H1 (cell line): ENCODE measurements around the gene ABHD16A. TPM values are rescaled to one million over a fixed set of nuclear protein-coding genes. Genes with fewer than 3 reads are reported as not detected.

Experiments used
- CTCF ChIA-PET: fragments of 300-600 bp; sonication (Branson Sonifier 250); formaldehyde crosslinking; loops from one replicate; lab custom pipeline; 2021; ENCODE audit not compliant: partially characterized antibody; lab: Charles Lee
- POLR2A ChIA-PET: fragments of 300-600 bp; sonication (Branson Sonifier 250); formaldehyde crosslinking; loops from one replicate; lab custom pipeline; 2021; ENCODE audit warnings: inconsistent platforms; ENCODE audit not compliant: partially characterized antibody; lab: Charles Lee
- DNase-seq, 2 experiments: peaks; one replicate each; pipeline versions ENCODE4 v3.0.0 to v3.0.0-alpha.2; 2010 to 2022; ENCODE audit warnings: low spot score in 2 of 2, low read depth in 1 of 2, mixed read lengths in 1 of 2
- FAIRE-seq: peaks from 2 replicates; lab custom pipeline; 2011; peaks lifted over from hg19 to GRCh38; lab: Jason Lieb, UNC
- H2AFZ ChIP-seq: 2 replicates; pipeline ENCODE4 v1.8.1; 2012; ENCODE audit warnings: low read length, inconsistent platforms
- H2AK5ac ChIP-seq: 2 replicates; pipeline ENCODE4 v1.6.1; 2013; ENCODE audit warnings: low read depth, low read length
- H2BK120ac ChIP-seq: replicated peaks from 2 replicates; pipeline ENCODE3; 2013; ENCODE audit warnings: low read depth, low read length, inconsistent platforms
- H2BK12ac ChIP-seq: 2 replicates; pipeline ENCODE4 v1.6.1; 2013; ENCODE audit warnings: low read depth, low read length
- H2BK15ac ChIP-seq: 2 replicates; pipeline ENCODE4 v1.6.1; 2013; ENCODE audit warnings: low read length
- H2BK20ac ChIP-seq: 2 replicates; pipeline ENCODE4 v1.6.1; 2013; ENCODE audit warnings: low read length
- H2BK5ac ChIP-seq: 2 replicates; pipeline ENCODE4 v1.6.1; 2013; ENCODE audit warnings: low read depth, low read length
- H3K14ac ChIP-seq: 2 replicates; pipeline ENCODE4 v1.6.1; 2013; ENCODE audit warnings: inconsistent platforms; ENCODE audit not compliant: insufficient read length
- H3K18ac ChIP-seq: 2 replicates; pipeline ENCODE4 v1.6.1; 2013; ENCODE audit warnings: low read length; ENCODE audit errors: extremely low read depth
- H3K23ac ChIP-seq: 2 replicates; pipeline ENCODE4 v1.6.1; 2013; ENCODE audit warnings: inconsistent platforms; ENCODE audit not compliant: insufficient read length
- H3K23me2 ChIP-seq: 2 replicates; pipeline ENCODE4 v1.6.1; 2013; ENCODE audit warnings: low read depth, low read length
- H3K27ac ChIP-seq: 2 replicates; pipeline ENCODE4 v1.6.1; 2011; ENCODE audit warnings: low read depth, low read length, inconsistent platforms
- H3K27me3 ChIP-seq, 4 experiments: replicated peaks in 1 of 4; 1 replicate in 1 of 4; 2 replicates in 3 of 4; pipeline versions ENCODE4 v1.6.1 to v1.8.1; 2011 to 2013; ENCODE audit warnings: low read length in 3 of 4, mild to moderate bottlenecking in 3 of 4, inconsistent platforms in 2 of 4, mixed read lengths in 2 of 4, moderate library complexity in 1 of 4; ENCODE audit not compliant: control insufficient read depth in 3 of 4, insufficient read depth in 3 of 4; ENCODE audit errors: extremely low read depth in 1 of 4
- H3K36me3 ChIP-seq, 4 experiments: 2 replicates each; pipeline versions ENCODE4 v1.6.1 to v1.8.1; 2011 to 2013; ENCODE audit warnings: mild to moderate bottlenecking in 4 of 4, low read length in 3 of 4, moderate library complexity in 2 of 4, control low read depth in 1 of 4, inconsistent platforms in 1 of 4; ENCODE audit not compliant: insufficient read depth in 4 of 4, control insufficient read depth in 2 of 4
- H3K4ac ChIP-seq: replicated peaks from 2 replicates; pipeline ENCODE3; 2013; ENCODE audit warnings: low read length, low read depth, mixed read lengths, inconsistent platforms; ENCODE audit not compliant: insufficient read length
- H3K4me1 ChIP-seq, 4 experiments: replicated peaks in 1 of 4; 1 replicate in 1 of 4; 2 replicates in 3 of 4; pipeline versions ENCODE4 v1.6.1 to v1.8.1; 2011 to 2013; ENCODE audit warnings: low read length in 3 of 4, inconsistent platforms in 2 of 4, mixed read lengths in 1 of 4; ENCODE audit not compliant: insufficient read depth in 4 of 4, control insufficient read depth in 3 of 4
- H3K4me2 ChIP-seq, 2 experiments: 2 replicates each; pipeline versions ENCODE4 v1.6.1 to v1.8.1; 2011 to 2013; ENCODE audit warnings: low read depth in 2 of 2, low read length in 2 of 2, control low read depth in 1 of 2, inconsistent platforms in 1 of 2, mild to moderate bottlenecking in 1 of 2; ENCODE audit not compliant: insufficient read depth in 1 of 2
- H3K4me3 ChIP-seq, 4 experiments: fragments of 200-600, 300-600 bp in 1 of 4; sonication (generic), shearing (Covaris generic), sonication (Bioruptor Twin) in 1 of 4; 2 replicates each; pipeline versions ENCODE4 v1.5.1 to v1.8.1; 2011 to 2016; ENCODE audit warnings: low read length in 4 of 4, low read depth in 3 of 4, control low read depth in 2 of 4, inconsistent platforms in 2 of 4, mild to moderate bottlenecking in 2 of 4, mixed read lengths in 1 of 4, moderate library complexity in 1 of 4; ENCODE audit not compliant: insufficient read depth in 2 of 4; ENCODE audit errors: extremely low read depth in 1 of 4
- H3K56ac ChIP-seq: replicated peaks from 2 replicates; pipeline ENCODE3; 2013; ENCODE audit warnings: low read depth, mild to moderate bottlenecking, mixed read lengths, low read length, inconsistent platforms; ENCODE audit not compliant: insufficient read length
- H3K79me1 ChIP-seq: 2 replicates; pipeline ENCODE4 v1.6.1; 2013; ENCODE audit warnings: low read depth, low read length, control low read depth
- H3K79me2 ChIP-seq, 2 experiments: 2 replicates each; pipeline versions ENCODE4 v1.6.1 to v1.8.1; 2012 to 2013; ENCODE audit warnings: low read length in 2 of 2, mild to moderate bottlenecking in 2 of 2, inconsistent platforms in 1 of 2; ENCODE audit not compliant: insufficient read depth in 2 of 2, control insufficient read depth in 1 of 2
- H3K9ac ChIP-seq, 4 experiments: replicated peaks in 1 of 4; 1 replicate in 1 of 4; 2 replicates in 3 of 4; pipeline versions ENCODE4 v1.6.1 to v1.8.1; 2011 to 2013; ENCODE audit warnings: low read depth in 3 of 4, low read length in 3 of 4, control low read depth in 2 of 4, mild to moderate bottlenecking in 2 of 4, moderate library complexity in 2 of 4, inconsistent platforms in 1 of 4; ENCODE audit errors: extremely low read depth in 1 of 4
- H3K9me3 ChIP-seq, 2 experiments: 2 replicates each; pipeline versions ENCODE4 v1.6.1 to v1.8.1; 2012 to 2013; ENCODE audit warnings: mild to moderate bottlenecking in 2 of 2, moderate library complexity in 2 of 2, control low read depth in 1 of 2, inconsistent platforms in 1 of 2, low read depth in 1 of 2, low read length in 1 of 2, mixed read lengths in 1 of 2; ENCODE audit not compliant: insufficient read depth in 2 of 2
- H4K20me1 ChIP-seq, 2 experiments: replicated peaks in 1 of 2; 2 replicates each; pipeline versions ENCODE3 to v1.8.1; 2011 to 2013; ENCODE audit warnings: inconsistent platforms in 2 of 2, low read length in 2 of 2, mild to moderate bottlenecking in 1 of 2; ENCODE audit not compliant: insufficient read depth in 2 of 2, control insufficient read depth in 1 of 2
- H4K5ac ChIP-seq: 2 replicates; pipeline ENCODE4 v1.6.1; 2013; ENCODE audit warnings: low read length, low read depth, mixed read lengths, inconsistent platforms; ENCODE audit not compliant: insufficient read length
- H4K8ac ChIP-seq: 2 replicates; pipeline ENCODE4 v1.8.0; 2013; ENCODE audit warnings: mild to moderate bottlenecking, moderate library complexity, low read length, inconsistent platforms; ENCODE audit not compliant: insufficient read depth; ENCODE audit errors: extremely low read depth
- H4K91ac ChIP-seq: replicated peaks from 2 replicates; pipeline ENCODE3; 2013; ENCODE audit warnings: low read length, mixed read lengths, inconsistent platforms; ENCODE audit not compliant: insufficient read length
- EP300 ChIP-seq, 2 experiments: IDR thresholded peaks; 1 replicate in 1 of 2; 2 replicates in 1 of 2; pipeline ENCODE4 v1.6.1; 2011 to 2012; ENCODE audit warnings: low read depth in 2 of 2, low read length in 2 of 2, mild to moderate bottlenecking in 2 of 2, borderline replicate concordance in 1 of 2, inconsistent platforms in 1 of 2, moderate library complexity in 1 of 2
- EZH2 ChIP-seq: fragments of 200-600 bp; sonication (generic); IDR thresholded peaks from 2 replicates; pipeline ENCODE4 v1.7.1; 2012; ENCODE audit warnings: low read depth, mild to moderate bottlenecking, moderate library complexity, low read length, inconsistent platforms; ENCODE audit not compliant: severe bottlenecking
- GTF2F1 ChIP-seq: IDR thresholded peaks from 2 replicates; pipeline ENCODE4 v1.6.1; 2012; ENCODE audit warnings: low read depth, low read length, improper control_type of control experiment, borderline replicate concordance
- JUN ChIP-seq: IDR thresholded peaks from 2 replicates; pipeline ENCODE4 v1.6.1; 2011; ENCODE audit warnings: low read depth, mild to moderate bottlenecking, improper control_type of control experiment, low read length
- JUND ChIP-seq: IDR thresholded peaks from 2 replicates; pipeline ENCODE4 v1.6.1; 2011; ENCODE audit warnings: mild to moderate bottlenecking, improper control_type of control experiment, low read length
- NANOG ChIP-seq: IDR thresholded peaks from 2 replicates; pipeline ENCODE4 v1.6.1; 2011; ENCODE audit warnings: low read length, low read depth, mild to moderate bottlenecking, inconsistent platforms; ENCODE audit not compliant: insufficient read depth, poor library complexity, severe bottlenecking
- NRF1 ChIP-seq: IDR thresholded peaks from 2 replicates; pipeline ENCODE4 v1.6.1; 2011; ENCODE audit warnings: mild to moderate bottlenecking, low read depth, low read length, improper control_type of control experiment
- SUZ12 ChIP-seq: fragments of 200-600 bp; sonication (generic); IDR thresholded peaks from 2 replicates; pipeline ENCODE4 v1.6.1; 2012; ENCODE audit warnings: mild to moderate bottlenecking, inconsistent platforms, low read length, moderate library complexity, mixed read lengths
- TAF1 ChIP-seq: IDR thresholded peaks from 2 replicates; pipeline ENCODE4 v1.6.1; 2011; ENCODE audit warnings: mild to moderate bottlenecking, low read depth, low read length
- TAF7 ChIP-seq: optimal IDR thresholded peaks from 2 replicates; pipeline ENCODE3; 2011; ENCODE audit warnings: low read depth, mild to moderate bottlenecking, inconsistent platforms, low read length, moderate library complexity, borderline replicate concordance
- WGBS, 2 experiments: shearing (Covaris generic) in 1 of 2; methylation state at CpG; one replicate each; pipeline versions ENCODE4 v1.1.6 to v1.1.7; 2013 to 2015; ENCODE audit warnings: low lambda C conversion rate in 2 of 2, mixed read lengths in 2 of 2, inconsistent platforms in 1 of 2, low coverage in 1 of 2, missing lambda C conversion rate in 1 of 2; ENCODE audit not compliant: insufficient replicate concordance in 2 of 2, insufficient coverage in 1 of 2, insufficient read length in 1 of 2; ENCODE audit errors: extremely low coverage in 1 of 2, missing lambda C conversion rate in 1 of 2; 5-methylcytosine and 5-hydroxymethylcytosine counted together
- polyA plus RNA-seq, 7 experiments: library from polyadenylated mRNA; depleted of rRNA in 3 of 7; stranded (reverse) in 5 of 7; unstranded in 2 of 7; fragments of >200 nt in 5 of 7; fragments of 200-250 nt in 2 of 7; gene quantifications; 1 replicate in 5 of 7; 2 replicates in 1 of 7; 4 replicates in 1 of 7; pipeline versions ENCODE4 v1.2.1 to v1.2.3, GENCODE V29; 2011 to 2013; ENCODE audit warnings: missing spikeins in 2 of 7, mixed read lengths in 2 of 7
- total RNA-seq: library from RNA; stranded (reverse); fragmentation: NEBNext Ultra II Directional; extraction: Animal tissue kit (Norgen Biotek cat#: 25700); gene quantifications from 2 replicates; pipeline ENCODE4 v1.2.1, GENCODE V29; 2021

Gene ABHD16A
- total and polyA plus RNA-seq, 2 of the 8 experiments (the other 6 are each of a cell fraction or from before 2014, with no cell fraction given) = 32.9 to 40.2 TPM

- Histone ChIP-seq H4K91ac (no peak overlapping the region), H3K9ac (no peak overlapping the region), H3K4me3 (no peak overlapping the region), H3K23me2 (peaks cover 2% of the 10 kb centered on the region; the same call in 1 of the 2 replicates), H3K18ac (no peak overlapping the region), H3K4me1 (peaks cover 2 to 13% (median 7%) of the 10 kb centered on the region in 4 experiments), H3K79me1 (0 out of 2 replicates have a peak, but pooled peaks cover 3% of the 10 kb centered on the region), H2BK20ac (no peak overlapping the region), H3K14ac (no peak overlapping the region), H3K4me2 (no peak overlapping the region), H3K9me3 (no peaks in the 10 kb centered on the region), H2AK5ac (no peak overlapping the region), H2BK15ac (no peak overlapping the region), H3K4ac (no peak overlapping the region), H4K20me1 (peaks cover 0 to 1% of the 10 kb centered on the region in 2 experiments), H3K27ac (no peak overlapping the region), H3K23ac (no peak overlapping the region), H4K8ac (no peak overlapping the region), H2AFZ (no peak overlapping the region), H3K56ac (no peak overlapping the region), H4K5ac (no peak overlapping the region), H3K36me3 (peaks cover under 1 to 22% (median 19%) of the 10 kb centered on the region in 4 experiments; a peak in 7 of 8 replicates), H2BK12ac (no peak overlapping the region), H3K27me3 (no peaks in the 10 kb centered on the region), H3K79me2 (no peaks in the 10 kb centered on the region), H2BK5ac (no peak overlapping the region), H2BK120ac (no peak overlapping the region)
- TF ChIP-seq NANOG (no peak), JUND (no peak), SUZ12 (no peak), NRF1 (no peak), TAF1 (no peak), GTF2F1 (no peak), EP300 (IDR thresholded peaks at IDR 0.05; ENCODE audit: borderline replicate concordance in 1 of 2, low read depth in 2 of 2, low read length in 2 of 2) (no peak), EZH2 (no peak), JUN (no peak), TAF7 (no peak)
- DNase-seq = no peak
- POLR2A ChIA-PET = interaction anchor here (1.0 to 7.2 kb wide), 5 partner anchors 11 to 100 kb away, joined by 3 to 73 read pairs (median 3); partner anchors contain the start of genes CLIC1, HSPA1B and MSH5
- CTCF ChIA-PET = interaction anchor here (0.9 to 8.9 kb wide), 9 partner anchors 10 to 103 kb away, joined by 3 to 89 read pairs (median 3); partner anchors contain the start of genes LY6G6D and MSH5
- FAIRE-seq = no peak
- 87% methylated on average over 7 of the region's 7 CpGs; no CpG with 5 or more reads in 1 of the 2 experiments for WGBS, 2 experiments
Observed at GRCh38 chr6:31727034-31727716, 24.1 kb upstream of the ABHD16A start.
